Measurements from ENCODE around the gene SUSD4.
"Not testable (repeated sequence)": the region's sequence is repeated elsewhere in the genome, so short reads cannot be mapped to it uniquely, and the experiment has no call there.

SUSD4 gene

GRCh38 chr1:223311826-223312225 is 52.1 kb downstream of the SUSD4 start:
- Histone ChIP-seq H3K9me3 (ENCODE audit: control insufficient read depth, insufficient read depth, low read length) (no peaks in the 10 kb centered on the region), H3K9ac (ENCODE audit: low read depth, low read length) (no peak overlapping the region), H3K36me3 (ENCODE audit: insufficient read depth, low read length) (no peaks in the 10 kb centered on the region)

GRCh38 chr1:223308136-223308535 is 55.8 kb downstream of the SUSD4 start:
- H3K4me1 ChIP-seq (ENCODE audit: insufficient read depth, low read length) = no peaks in the 10 kb centered on the region
- H3K9ac ChIP-seq (ENCODE audit: low read depth, low read length) = no peak overlapping the region
- peaks cover 3% of the 10 kb centered on the region; the same call in 1 of the 2 replicates for H3K9me3 ChIP-seq (ENCODE audit: control insufficient read depth, insufficient read depth, low read length)
- H3K36me3 ChIP-seq (ENCODE audit: insufficient read depth, low read length) = no peaks in the 10 kb centered on the region

More at GRCh38 chr1:223311826-223312225, 52.1 kb downstream of the SUSD4 start:
- H3K4me1 ChIP-seq (ENCODE audit: insufficient read depth, low read length) = no peaks in the 10 kb centered on the region

GRCh38 chr1:223307544-223307943 is 56.4 kb downstream of the SUSD4 start:
- peaks cover 3% of the 10 kb centered on the region; the same call in 1 of the 2 replicates for H3K9me3 ChIP-seq (ENCODE audit: control insufficient read depth, insufficient read depth, low read length)

GRCh38 chr1:223304931-223305330 is 59.0 kb downstream of the SUSD4 start:
- H3K36me3 ChIP-seq (ENCODE audit: insufficient read depth, low read length) = no peaks in the 10 kb centered on the region
- H3K9ac ChIP-seq (ENCODE audit: low read depth, low read length) = no peak overlapping the region
- peaks cover 3% of the 10 kb centered on the region; the same call in 1 of the 2 replicates for H3K9me3 ChIP-seq (ENCODE audit: control insufficient read depth, insufficient read depth, low read length)
- H3K4me1 ChIP-seq (ENCODE audit: insufficient read depth, low read length) = no peaks in the 10 kb centered on the region

More at GRCh38 chr1:223307544-223307943, 56.4 kb downstream of the SUSD4 start:
- H3K36me3 ChIP-seq (ENCODE audit: insufficient read depth, low read length) = no peaks in the 10 kb centered on the region
- H3K4me1 ChIP-seq (ENCODE audit: insufficient read depth, low read length) = no peaks in the 10 kb centered on the region
- no peak overlapping the region for H3K9ac ChIP-seq (ENCODE audit: low read depth, low read length)

GRCh38 chr1:223301371-223301770 is 62.6 kb downstream of the SUSD4 start:
- Histone ChIP-seq H3K4me1 (ENCODE audit: insufficient read depth, low read length) (no peaks in the 10 kb centered on the region), H3K9me3 (ENCODE audit: control insufficient read depth, insufficient read depth, low read length) (peaks cover 3% of the 10 kb centered on the region; the same call in 1 of the 2 replicates), H3K36me3 (ENCODE audit: insufficient read depth, low read length) (no peaks in the 10 kb centered on the region), H3K9ac (ENCODE audit: low read depth, low read length) (no peak overlapping the region)

GRCh38 chr1:223299553-223299952 is 64.4 kb downstream of the SUSD4 start:
- Histone ChIP-seq H3K9ac (ENCODE audit: low read depth, low read length) (no peak overlapping the region), H3K9me3 (ENCODE audit: control insufficient read depth, insufficient read depth, low read length) (peaks cover 3% of the 10 kb centered on the region; the same call in 1 of the 2 replicates), H3K4me1 (ENCODE audit: insufficient read depth, low read length) (no peaks in the 10 kb centered on the region), H3K36me3 (ENCODE audit: insufficient read depth, low read length) (no peaks in the 10 kb centered on the region)

- Histone ChIP-seq H3K4me1 (ENCODE audit: insufficient read depth, low read length) (no peaks in the 10 kb centered on the region), H3K36me3 (ENCODE audit: insufficient read depth, low read length) (no peaks in the 10 kb centered on the region), H3K9me3 (ENCODE audit: control insufficient read depth, insufficient read depth, low read length) (peaks cover 3% of the 10 kb centered on the region; the same call in 1 of the 2 replicates), H3K9ac (ENCODE audit: low read depth, low read length) (no peak overlapping the region)
Measured at GRCh38 chr1:223298701-223299100, 65.3 kb downstream of the SUSD4 start.

GRCh38 chr1:223297800-223298199 is 66.2 kb downstream of the SUSD4 start:
- no peak overlapping the region for H3K9ac ChIP-seq (ENCODE audit: low read depth, low read length)
- no peaks in the 10 kb centered on the region for H3K4me1 ChIP-seq (ENCODE audit: insufficient read depth, low read length)
- no peaks in the 10 kb centered on the region for H3K9me3 ChIP-seq (ENCODE audit: control insufficient read depth, insufficient read depth, low read length)
- no peaks in the 10 kb centered on the region for H3K36me3 ChIP-seq (ENCODE audit: insufficient read depth, low read length)

GRCh38 chr1:223291796-223292195 is 72.2 kb downstream of the SUSD4 start:
- Histone ChIP-seq H3K9me3 (ENCODE audit: control insufficient read depth, insufficient read depth, low read length) (no peaks in the 10 kb centered on the region), H3K4me1 (ENCODE audit: insufficient read depth, low read length) (no peaks in the 10 kb centered on the region), H3K9ac (ENCODE audit: low read depth, low read length) (no peak overlapping the region), H3K36me3 (ENCODE audit: insufficient read depth, low read length) (no peaks in the 10 kb centered on the region)

- no peaks in the 10 kb centered on the region for H3K4me1 ChIP-seq (ENCODE audit: insufficient read depth, low read length)
- no peak overlapping the region for H3K9ac ChIP-seq (ENCODE audit: low read depth, low read length)
- H3K36me3 ChIP-seq (ENCODE audit: insufficient read depth, low read length) = no peaks in the 10 kb centered on the region
- H3K9me3 ChIP-seq (ENCODE audit: control insufficient read depth, insufficient read depth, low read length) = no peaks in the 10 kb centered on the region
Measured at GRCh38 chr1:223290397-223290796, 73.6 kb downstream of the SUSD4 start.

- H3K4me1 ChIP-seq (ENCODE audit: insufficient read depth, low read length) = no peaks in the 10 kb centered on the region
- H3K9me3 ChIP-seq (ENCODE audit: control insufficient read depth, insufficient read depth, low read length) = no peaks in the 10 kb centered on the region
- H3K9ac ChIP-seq (ENCODE audit: low read depth, low read length) = no peak overlapping the region
- H3K36me3 ChIP-seq (ENCODE audit: insufficient read depth, low read length) = no peaks in the 10 kb centered on the region
Measured at GRCh38 chr1:223289621-223290020, 74.4 kb downstream of the SUSD4 start.

GRCh38 chr1:223288826-223289225 is 75.2 kb downstream of the SUSD4 start:
- no peaks in the 10 kb centered on the region for H3K36me3 ChIP-seq (ENCODE audit: insufficient read depth, low read length)
- H3K4me1 ChIP-seq (ENCODE audit: insufficient read depth, low read length) = no peaks in the 10 kb centered on the region
- no peak overlapping the region for H3K9ac ChIP-seq (ENCODE audit: low read depth, low read length)
- H3K9me3 ChIP-seq (ENCODE audit: control insufficient read depth, insufficient read depth, low read length) = no peaks in the 10 kb centered on the region

- no peaks in the 10 kb centered on the region for H3K36me3 ChIP-seq (ENCODE audit: insufficient read depth, low read length)
- H3K9me3 ChIP-seq (ENCODE audit: control insufficient read depth, insufficient read depth, low read length) = no peaks in the 10 kb centered on the region
- H3K9ac ChIP-seq (ENCODE audit: low read depth, low read length) = no peak overlapping the region
- H3K4me1 ChIP-seq (ENCODE audit: insufficient read depth, low read length) = no peaks in the 10 kb centered on the region
Measured at GRCh38 chr1:223285452-223285851, 78.5 kb downstream of the SUSD4 start.

GRCh38 chr1:223283697-223284096 is 80.3 kb downstream of the SUSD4 start:
- H3K9ac ChIP-seq (ENCODE audit: low read depth, low read length); H3K4me1 ChIP-seq (ENCODE audit: insufficient read depth, low read length); H3K9me3 ChIP-seq (ENCODE audit: control insufficient read depth, insufficient read depth, low read length); H3K36me3 ChIP-seq (ENCODE audit: insufficient read depth, low read length): not testable (repeated sequence)

- H3K4me1 ChIP-seq (ENCODE audit: insufficient read depth, low read length); H3K9ac ChIP-seq (ENCODE audit: low read depth, low read length); H3K36me3 ChIP-seq (ENCODE audit: insufficient read depth, low read length); H3K9me3 ChIP-seq (ENCODE audit: control insufficient read depth, insufficient read depth, low read length): not testable (repeated sequence)
Measured at GRCh38 chr1:223278311-223278710, 85.7 kb downstream of the SUSD4 start.

GRCh38 chr1:223276029-223276428 is 87.9 kb downstream of the SUSD4 start:
- no peaks in the 10 kb centered on the region for H3K4me1 ChIP-seq (ENCODE audit: insufficient read depth, low read length)
- no peak overlapping the region for H3K9ac ChIP-seq (ENCODE audit: low read depth, low read length)
- H3K36me3 ChIP-seq (ENCODE audit: insufficient read depth, low read length) = no peaks in the 10 kb centered on the region
- no peaks in the 10 kb centered on the region; the same call in 1 of the 2 replicates for H3K9me3 ChIP-seq (ENCODE audit: control insufficient read depth, insufficient read depth, low read length)

Data from ES-I3 (cell line).